Measurements from ENCODE around the gene DISP1.
"Not testable (repeated sequence)": the region's sequence is repeated elsewhere in the genome, so short reads cannot be mapped to it uniquely, and the experiment has no call there.

The DISP1 gene

DNA sequence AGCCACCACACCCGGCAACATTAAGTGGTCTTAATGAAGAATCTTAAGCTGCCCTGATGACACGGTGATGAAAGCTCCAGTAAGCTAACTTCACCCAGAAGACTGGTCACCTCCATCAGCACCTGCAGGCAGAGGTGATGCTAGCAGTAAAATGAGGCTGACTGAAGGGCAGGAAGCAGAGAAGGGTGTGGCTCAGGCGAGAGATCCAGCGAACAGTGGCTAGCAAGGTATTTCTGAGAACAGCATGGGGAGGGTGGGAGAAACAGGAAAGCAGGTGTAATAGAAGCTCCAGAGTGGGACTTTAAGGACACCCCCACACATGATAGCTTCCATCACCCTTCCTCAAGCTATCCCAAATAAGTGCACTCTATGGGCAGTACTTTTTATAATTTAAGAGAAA, 15.9 kb upstream of the DISP1 start:
- DNase-seq: no peak

DNA sequence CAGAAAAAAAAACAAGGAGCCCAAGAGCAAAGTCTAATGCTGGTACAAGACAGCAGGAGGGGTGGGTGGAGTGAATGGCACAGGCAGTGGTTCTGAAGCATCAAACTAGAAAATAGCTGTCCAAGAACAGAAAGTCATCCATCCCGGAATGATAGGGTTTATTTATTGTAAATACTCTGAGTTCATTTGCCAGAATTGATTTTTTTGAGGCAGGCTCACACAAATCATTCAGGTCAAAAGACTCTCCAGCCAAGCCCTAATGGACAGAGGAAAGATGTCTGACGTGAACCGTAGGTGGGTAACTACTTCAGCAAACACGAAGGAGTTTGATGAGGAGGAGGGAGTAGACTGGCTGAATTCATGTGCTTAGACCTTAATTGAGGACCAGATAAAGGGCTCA, 13.8 kb upstream of the DISP1 start:
- DNase-seq: no peak

DNA sequence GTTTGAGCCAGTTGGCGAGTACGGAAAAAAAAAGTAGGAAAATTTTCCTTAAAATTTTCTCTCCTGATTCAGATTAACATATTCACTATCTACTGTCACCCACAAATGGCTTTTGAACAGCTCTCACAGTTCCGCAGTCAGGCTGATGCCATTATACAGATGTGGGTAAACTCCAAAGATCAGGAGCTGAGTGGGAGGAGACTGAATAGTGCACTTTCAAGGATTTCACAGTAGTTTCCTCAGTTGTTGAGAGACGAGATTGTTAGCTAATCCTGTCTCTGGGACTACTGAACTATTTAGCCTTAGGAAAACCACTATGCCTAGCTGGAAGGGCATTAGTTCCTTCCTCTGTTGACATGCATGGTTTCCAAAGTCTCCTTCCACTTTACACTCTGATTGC, 3.2 kb upstream of the DISP1 start:
- DNase-seq: no peak

DNA sequence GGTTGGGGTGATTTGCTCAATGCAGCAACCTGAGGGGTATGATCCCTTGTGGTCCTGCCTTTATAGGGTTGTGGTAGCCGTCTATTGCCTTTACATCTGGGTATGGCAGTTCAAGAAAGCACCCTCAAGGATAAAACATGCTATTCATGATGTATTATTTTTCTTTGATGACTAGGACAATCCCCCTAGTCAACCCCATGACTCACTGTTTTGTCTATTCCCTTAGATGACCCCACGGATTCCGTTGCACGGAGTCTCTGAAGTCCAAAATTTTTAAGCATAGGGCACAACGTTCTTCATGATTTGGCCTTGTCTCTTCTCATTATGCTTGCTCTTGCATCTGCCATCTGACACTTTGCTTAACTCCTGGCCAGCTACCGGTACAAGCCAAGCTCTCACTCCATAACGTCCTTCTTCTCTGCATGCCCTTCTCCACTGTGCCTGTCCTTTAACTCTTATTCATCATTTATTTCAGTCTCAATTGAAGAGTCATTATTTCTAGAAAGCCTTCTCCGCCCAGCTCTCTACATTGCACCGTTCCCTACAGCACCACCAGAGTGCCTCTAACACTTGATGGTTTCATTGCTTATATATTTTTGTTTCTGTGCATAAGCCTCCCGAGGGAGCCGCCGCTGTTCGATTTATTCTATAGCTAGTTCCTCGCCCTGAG, 838 bp upstream of the DISP1 start:
- no peak for DNase-seq

DNA sequence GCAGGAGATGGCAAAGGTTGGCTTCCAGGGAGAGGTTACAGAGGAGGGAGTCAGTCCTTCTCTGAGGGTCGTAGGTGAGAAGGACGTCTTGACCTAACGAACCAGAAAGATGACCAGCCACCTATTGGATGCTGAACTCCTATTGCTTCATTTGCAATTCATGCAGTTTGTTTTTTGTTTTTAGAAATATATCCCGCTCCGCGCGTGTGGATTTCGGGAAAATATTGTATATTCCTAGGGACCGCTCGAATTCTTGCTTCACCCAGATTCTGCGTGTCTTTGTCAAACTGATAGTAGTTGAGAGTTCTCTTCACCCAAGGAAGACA, 564 bp downstream of the DISP1 start:
- no peak for DNase-seq

DNA sequence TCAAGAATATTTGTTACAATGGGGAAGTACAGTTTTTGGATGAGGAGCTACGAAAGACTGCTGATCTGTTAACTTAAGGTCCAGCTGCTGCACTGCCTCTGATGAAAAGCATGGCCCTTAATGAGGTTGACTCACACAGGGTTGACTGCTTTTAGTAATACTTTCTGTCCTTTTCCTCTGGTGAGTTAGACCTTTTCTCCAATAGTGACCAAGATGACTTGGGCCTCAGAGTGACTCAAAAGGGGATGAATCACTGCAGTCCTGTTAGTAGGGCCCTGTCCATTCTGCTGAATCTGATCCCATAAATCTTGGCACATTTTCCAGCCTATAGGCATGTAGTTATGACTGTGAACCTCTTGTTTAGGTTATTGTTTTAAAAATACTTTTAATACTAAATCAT, 2.7 kb downstream of the DISP1 start:
- no peak for DNase-seq

DNA sequence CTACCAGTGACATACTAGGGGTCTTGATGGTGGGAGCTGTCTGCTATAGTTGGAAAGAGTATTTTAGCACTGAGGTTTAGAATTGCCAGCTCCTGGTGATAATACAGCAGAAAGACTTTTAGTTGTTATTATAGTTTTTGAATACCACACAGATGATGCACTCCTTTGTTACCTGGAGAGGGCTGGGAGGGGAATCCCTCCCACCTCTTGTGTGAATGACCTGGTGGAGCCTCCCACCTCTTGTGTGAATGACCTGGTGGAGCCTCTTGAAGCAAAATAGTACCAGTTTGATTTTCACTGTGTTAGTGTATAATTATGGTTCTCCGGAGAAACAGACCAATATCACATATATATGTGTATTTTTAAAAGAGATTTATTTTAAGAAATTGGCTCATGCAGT, 3.3 kb downstream of the DISP1 start:
- DNase-seq: no peak

DNA sequence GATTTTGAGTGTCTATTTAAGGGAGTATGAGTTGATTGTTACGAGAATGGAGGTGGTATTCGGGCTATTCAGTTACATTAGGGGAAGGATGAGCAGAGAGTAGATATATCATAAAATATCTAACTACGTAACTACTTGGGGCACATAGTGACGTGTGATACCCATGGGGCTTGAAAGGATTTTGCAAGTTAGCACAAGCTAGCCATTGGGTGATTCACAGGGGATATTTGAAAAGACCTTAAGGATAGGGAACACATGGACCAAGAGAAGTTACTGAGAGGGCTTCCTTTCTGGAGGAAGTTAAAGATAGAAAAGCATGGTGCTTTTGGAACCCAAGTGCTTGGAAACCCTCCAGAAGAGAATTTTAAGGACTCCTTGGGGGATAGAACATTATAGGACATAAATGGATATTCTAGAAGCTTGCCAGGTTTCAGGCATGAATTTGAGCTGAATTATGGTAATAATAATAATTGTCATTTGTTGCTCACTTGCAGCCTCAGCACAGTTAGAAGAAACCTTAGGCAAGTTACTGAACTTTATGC, 5.4 kb downstream of the DISP1 start:
- DNase-seq: no peak

DNA sequence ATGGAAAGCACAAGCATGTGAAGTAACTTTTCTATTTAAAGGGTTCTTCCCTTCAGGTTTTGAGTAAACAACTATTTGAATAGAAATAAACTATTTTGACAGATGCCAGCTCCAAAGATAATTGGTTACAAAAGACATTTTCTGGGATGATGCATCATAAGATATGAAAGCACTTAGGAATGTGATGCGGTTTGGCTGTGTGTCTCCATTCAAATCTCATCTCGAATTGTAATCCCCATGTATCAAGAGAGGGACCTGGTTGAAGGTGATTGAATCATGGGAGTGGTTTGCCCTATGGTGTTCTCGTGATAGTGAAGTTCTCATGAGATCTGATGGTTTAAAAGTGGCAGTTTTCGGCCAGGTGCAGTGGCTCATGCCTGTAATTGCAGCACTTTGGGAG, 6.4 kb downstream of the DISP1 start:
- no peak for DNase-seq

DNA sequence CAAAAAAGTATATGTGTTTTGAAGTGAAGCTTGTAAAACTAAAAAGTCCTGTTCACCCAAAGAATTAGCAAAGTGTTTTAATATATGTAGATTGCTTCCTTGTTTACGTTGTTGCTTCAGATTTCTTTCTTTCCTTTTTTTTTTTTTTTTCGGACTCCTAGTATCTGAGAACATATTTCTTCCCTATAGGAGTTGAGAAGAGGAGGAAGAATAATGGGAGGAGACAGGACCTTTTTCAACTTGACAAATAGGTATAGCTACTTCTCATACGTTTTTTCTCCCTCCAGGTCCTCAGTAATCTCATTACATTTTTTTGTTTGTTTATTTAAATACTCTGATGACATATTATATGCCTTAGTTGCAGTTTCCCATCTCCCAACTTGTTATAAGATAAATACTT, 8.9 kb downstream of the DISP1 start:
- DNase-seq: no peak

DNA sequence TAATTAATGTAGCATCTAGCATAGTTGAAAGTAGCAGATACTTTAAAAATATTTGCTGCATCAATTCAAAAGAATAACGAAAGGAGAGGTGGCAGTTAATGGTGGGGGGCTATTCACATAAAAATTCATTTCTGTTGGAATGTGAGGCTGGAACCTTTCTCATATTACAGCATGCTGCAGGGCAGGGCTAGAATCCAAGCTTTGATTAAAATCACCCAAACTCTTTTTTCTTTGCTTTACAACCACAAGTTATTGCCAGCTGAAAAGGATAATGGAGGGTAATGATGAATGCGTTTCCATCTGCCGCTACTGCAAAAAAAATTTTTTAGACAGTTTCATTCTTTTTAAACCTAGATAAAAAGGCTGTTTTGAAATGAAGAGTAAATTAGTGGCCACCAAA, 9.8 kb downstream of the DISP1 start:
- DNase-seq: no peak

DNA sequence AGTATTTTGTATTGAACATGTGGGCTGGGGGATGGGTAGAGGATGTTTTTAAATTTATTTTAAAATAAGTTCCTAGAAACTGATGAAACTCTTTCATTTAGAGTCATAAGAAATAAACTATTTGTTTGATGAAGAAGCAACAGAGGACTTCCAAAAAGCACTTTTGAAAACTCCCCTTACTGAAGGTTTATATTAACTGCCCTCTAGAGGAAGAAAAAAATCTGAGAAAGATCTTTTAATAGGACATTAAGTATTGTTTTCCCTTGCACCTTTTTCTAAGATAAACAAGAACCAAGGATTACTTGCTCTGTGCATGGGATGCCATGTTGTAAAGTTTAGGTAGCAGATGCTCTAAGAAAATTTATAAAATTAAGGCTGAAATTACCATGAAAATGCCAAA, 14.1 kb downstream of the DISP1 start:
- no peak for DNase-seq

DNA sequence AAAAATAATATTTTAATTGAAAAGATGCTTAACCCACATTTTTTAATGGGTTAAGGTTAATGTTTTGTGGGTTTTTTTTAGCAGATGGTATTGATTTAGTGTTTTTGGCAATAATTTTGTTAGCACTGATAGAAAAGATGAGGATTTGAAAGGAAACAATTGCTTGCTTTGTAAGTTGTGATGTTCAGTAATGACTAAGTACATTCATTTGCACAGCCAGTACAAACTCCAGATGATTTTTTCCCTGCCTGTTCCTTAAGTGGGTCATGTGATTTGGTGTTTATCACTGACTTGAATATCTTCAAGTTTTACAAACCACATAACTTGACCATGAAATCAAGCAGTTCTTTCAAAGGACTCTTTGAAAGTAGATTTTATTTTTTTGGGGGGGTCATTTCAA, 15.0 kb downstream of the DISP1 start:
- DNase-seq: peak in 1 of 2 donors; percentile 13

DNA sequence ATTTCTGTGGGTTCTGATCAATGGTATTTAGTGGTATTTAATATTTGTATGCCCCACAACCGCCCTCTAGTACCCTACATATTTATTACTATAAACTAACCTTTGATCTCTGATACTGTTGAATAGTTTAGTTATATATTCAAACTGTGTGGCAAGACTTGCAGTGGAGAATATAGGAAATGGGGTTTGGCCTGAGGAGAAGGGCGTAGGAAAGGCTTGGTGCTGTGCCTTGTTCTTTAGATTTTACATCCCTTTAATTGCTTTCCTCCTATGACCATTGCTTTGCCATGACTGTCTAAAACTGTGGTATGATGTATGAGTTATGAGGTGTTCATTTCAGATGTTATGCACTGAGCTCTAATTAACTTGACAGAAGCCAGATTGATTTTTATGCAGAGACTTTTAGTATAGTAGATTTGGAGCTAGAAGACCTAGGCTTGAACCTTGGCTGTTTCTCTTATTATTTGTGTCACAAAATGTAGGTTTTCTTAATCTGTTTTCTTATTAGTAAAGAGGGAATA, 18.6 kb downstream of the DISP1 start:
- DNase-seq: no peak

DNA sequence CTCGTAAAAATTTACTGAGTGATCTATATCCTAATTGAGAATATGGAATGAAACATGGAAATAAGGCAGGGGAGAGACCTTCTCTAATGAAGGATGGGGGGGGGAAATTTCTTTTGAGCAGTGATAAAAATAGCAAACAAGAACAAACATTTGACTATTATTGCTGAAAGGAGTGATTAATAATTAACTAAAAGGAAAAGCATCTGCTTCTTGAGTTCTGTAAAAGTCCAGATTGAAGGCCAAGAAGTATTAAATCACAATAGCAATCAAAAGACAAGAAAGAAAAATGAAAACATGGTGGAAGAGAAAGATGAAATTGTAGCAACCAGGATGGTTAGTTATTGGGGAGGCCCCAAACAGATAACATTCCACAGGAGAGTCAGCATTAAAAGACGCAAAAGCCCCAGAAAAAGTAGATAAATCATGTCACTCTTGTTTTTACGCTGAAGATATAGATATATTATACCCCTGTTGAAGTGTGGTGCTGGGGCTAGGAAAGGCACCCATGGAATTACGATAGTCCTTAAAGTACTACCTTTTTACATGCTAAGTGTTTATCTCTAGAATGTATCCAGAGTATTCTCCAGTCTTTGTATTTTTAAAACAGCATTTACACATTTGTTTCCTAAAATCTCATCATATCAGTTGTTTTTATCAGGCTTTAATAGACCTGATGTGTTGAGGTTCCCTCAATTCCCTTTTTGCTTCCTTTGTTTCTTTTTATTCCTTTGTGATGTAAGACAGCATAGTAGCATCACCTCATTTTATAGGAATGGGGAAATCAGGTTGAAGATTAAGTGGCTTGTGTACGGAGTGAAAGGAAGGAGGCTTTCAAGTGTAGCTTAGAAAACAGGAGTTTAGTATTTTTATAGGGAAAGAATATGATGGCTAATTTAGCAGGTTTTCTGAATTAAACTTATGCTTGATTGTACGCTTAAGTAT, 28.9 kb downstream of the DISP1 start:
- DNase-seq: no peak

DNA sequence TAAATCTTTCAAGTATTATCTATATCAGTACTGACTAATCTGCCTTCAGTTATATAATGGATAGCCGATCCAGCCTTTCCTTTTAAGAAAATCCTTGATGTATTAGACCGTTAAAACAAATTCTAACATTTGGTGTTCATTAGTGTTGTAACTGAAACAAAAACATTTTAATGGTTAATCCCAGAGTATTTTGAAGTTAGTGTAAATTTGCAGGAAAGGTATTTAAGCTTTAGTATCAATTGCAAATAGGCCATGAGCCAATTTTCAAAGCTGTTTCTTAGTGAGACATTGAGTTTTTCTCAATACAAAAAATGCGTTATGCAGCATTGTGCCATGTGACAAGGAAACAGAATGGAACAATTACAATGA, 29.6 kb downstream of the DISP1 start:
- no peak for DNase-seq

DNA sequence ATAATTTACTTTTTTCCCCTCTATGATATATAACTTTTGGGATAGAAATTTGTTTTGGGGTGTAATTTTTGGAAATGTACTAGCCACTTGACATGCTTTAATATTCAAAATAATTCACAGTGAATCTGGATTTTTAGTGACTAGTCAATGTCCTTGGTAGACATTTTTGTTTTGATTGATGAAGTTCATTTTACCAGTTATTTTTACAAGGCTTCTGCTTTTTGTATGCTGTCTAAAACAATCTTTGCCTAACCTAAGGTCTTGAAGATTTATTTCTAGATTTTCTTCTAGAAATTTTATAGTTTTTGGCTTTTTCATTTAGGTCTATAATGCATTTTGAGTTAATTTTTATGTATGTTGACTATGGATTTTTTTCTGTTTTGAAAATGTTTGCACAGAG, 30.9 kb downstream of the DISP1 start:
- no peak for DNase-seq

DNA sequence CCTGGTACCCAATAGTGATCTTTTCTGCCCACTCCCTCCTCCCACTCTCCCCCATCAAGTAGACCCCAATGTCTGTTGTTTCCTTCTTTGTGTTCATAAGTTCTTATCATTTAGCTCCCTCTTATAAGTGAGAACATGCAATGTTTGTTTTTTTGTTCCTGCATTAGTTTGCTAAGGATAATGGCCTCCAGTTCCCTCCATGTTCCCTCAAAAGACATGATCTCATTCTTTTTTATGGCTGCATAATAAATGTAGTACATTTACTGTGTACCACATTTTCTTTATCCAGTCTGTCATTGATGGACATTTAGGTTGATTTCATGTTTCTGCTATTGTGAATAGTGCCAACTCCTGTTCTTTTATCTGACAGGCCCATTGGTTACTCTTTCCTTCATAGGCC, 35.7 kb downstream of the DISP1 start:
- DNase-seq: not testable (repeated sequence)

DNA sequence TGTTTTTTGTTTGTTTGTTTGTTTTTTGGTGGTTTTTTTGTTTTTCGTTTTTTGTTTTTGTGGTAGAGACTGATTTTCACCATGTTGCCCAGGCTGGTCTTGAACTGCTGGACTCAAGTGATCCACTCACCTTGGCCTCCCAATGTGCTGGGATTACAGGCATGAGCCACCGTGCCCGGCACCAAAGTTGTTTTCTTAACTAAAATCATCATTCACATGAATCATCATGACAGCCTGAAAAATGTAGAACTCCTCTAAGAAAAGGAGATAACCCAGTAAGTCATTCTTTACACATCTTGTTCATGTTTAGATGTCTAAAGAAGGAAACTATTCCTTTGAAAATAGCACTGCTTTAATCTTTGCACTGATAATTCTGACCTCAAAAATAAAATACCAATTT, 37.5 kb downstream of the DISP1 start:
- no peak for DNase-seq

DNA sequence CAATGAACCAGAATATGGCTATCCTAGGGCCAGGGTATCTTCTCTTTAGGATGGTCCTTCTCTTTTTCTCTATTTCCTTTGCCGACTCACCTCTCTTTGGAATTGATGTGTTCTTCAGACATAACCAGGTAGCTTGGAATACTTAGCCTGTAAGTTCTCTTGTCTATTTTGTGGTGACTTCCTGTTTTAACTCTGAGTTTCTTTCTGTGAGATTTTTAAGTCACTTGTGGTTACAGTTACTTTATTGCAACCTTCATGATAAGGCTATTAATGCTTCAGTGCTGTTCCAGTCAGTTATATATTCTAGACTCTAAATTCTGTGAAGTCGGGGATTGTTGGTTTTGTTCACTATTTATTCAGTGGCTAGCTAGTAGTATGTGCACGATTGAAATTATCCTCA, 46.2 kb downstream of the DISP1 start:
- no peak for DNase-seq
